Vagina (tissue), 2 donors: ENCODE measurements around the gene TAX1BP3.

Experiments used
- POLR2A ChIP-seq, 2 donors: fragments of 450-650 bp; IDR thresholded peaks; one replicate each; pipeline ENCODE4 v1.6.1; 2017; ENCODE audit warnings: antibody characterized with exemption in 2 of 2, mild to moderate bottlenecking in 2 of 2, moderate library complexity in 2 of 2
- TF ChIP-seq, protein P1 (sequence below), 3 experiments: fragments of 450-650 bp in 2 of 3; fragments of 200-600 bp in 1 of 3; sonication (generic) in 1 of 3; IDR thresholded peaks; one replicate each; pipeline ENCODE4 v1.5.1; 2017 to 2019; ENCODE audit warnings: antibody characterized with exemption in 3 of 3, mild to moderate bottlenecking in 2 of 3, moderate library complexity in 2 of 3

- TF ChIP-seq, protein P1, sequence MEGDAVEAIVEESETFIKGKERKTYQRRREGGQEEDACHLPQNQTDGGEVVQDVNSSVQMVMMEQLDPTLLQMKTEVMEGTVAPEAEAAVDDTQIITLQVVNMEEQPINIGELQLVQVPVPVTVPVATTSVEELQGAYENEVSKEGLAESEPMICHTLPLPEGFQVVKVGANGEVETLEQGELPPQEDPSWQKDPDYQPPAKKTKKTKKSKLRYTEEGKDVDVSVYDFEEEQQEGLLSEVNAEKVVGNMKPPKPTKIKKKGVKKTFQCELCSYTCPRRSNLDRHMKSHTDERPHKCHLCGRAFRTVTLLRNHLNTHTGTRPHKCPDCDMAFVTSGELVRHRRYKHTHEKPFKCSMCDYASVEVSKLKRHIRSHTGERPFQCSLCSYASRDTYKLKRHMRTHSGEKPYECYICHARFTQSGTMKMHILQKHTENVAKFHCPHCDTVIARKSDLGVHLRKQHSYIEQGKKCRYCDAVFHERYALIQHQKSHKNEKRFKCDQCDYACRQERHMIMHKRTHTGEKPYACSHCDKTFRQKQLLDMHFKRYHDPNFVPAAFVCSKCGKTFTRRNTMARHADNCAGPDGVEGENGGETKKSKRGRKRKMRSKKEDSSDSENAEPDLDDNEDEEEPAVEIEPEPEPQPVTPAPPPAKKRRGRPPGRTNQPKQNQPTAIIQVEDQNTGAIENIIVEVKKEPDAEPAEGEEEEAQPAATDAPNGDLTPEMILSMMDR (IDR thresholded peaks at IDR 0.05): no peak
- TF ChIP-seq POLR2A (IDR thresholded peaks at IDR 0.05): no peak
These were observed 26.5 kb downstream of the TAX1BP3 start for GRCh38 chr17:3641717-3642486.
